K562 (cell line): ENCODE measurements around the gene EPB41L3. TPM values are rescaled to one million over a fixed set of nuclear protein-coding genes. Genes with fewer than 3 reads are reported as not detected.

Source experiments
- ATAC-seq: fragments of 200-7000 bp; cut with Tn5 transposase; 3 replicates; pipeline ENCODE4 v1.9.1; 2020; ENCODE audit warnings: moderate library complexity
- BruUV-seq: library from RNA; stranded (reverse); fragments of 400-500 nt; replicated peaks from 2 replicates; lab custom pipeline; 2021; lab: Mats Ljungman, UMichigan
- CTCF ChIA-PET: fragments of 300-600 bp; formaldehyde crosslinking; extraction: SDS; loops from one replicate; lab custom pipeline; 2021; ENCODE audit warnings: low intra/inter-chr PET ratio; lab: Yijun Ruan, JAX
- POLR2A ChIA-PET: fragments of 300-600, 350-650 bp; sonication (Branson Sonifier 250); formaldehyde crosslinking; extraction: SDS; loops from one replicate; lab custom pipeline; 2021; ENCODE audit warnings: antibody characterized with exemption, inconsistent platforms; lab: Yijun Ruan, JAX
- DNase-seq, 4 experiments: peaks; one replicate each; pipeline versions ENCODE4 v3.0.0 to v3.0.0-alpha.2; 2011 to 2018; ENCODE audit warnings: low spot score in 3 of 4, mixed read lengths in 3 of 4; ENCODE audit errors: extremely low read depth in 1 of 4
- FAIRE-seq: peaks from 2 replicates; lab custom pipeline; 2011; peaks lifted over from hg19 to GRCh38; lab: Jason Lieb, UNC
- H2AFZ ChIP-seq: 2 replicates; pipeline ENCODE4 v1.6.0; 2011; ENCODE audit warnings: low read depth, low read length, control low read depth, inconsistent platforms
- H3K27ac ChIP-seq: fragments of 200-600 bp; 3 replicates; pipeline ENCODE4 v1.8.0; 2011; ENCODE audit warnings: low read depth, mild to moderate bottlenecking, control low read depth, inconsistent platforms, low read length, moderate library complexity, mixed read lengths; ENCODE audit errors: extremely low read depth
- H3K27me3 ChIP-seq, 2 experiments: fragments of 300-600 bp in 1 of 2; 2 replicates in 1 of 2; 3 replicates in 1 of 2; pipeline versions ENCODE4 v1.6.0 to v1.8.0; 2011; ENCODE audit warnings: inconsistent platforms in 2 of 2, low read length in 2 of 2, mild to moderate bottlenecking in 1 of 2, mixed read lengths in 1 of 2, moderate library complexity in 1 of 2; ENCODE audit not compliant: control insufficient read depth in 2 of 2, insufficient read depth in 2 of 2
- H3K36me3 ChIP-seq: fragments of 300-600 bp; 3 replicates; pipeline ENCODE4 v1.8.0; 2011; ENCODE audit warnings: mild to moderate bottlenecking, low read length, inconsistent platforms; ENCODE audit not compliant: control insufficient read depth, insufficient read depth
- H3K4me1 ChIP-seq, 2 experiments: fragments of 200-600 bp in 1 of 2; replicated peaks in 1 of 2; 2 replicates in 1 of 2; 3 replicates in 1 of 2; pipeline versions ENCODE4 v1.5.1 to v1.8.0; 2011; ENCODE audit warnings: inconsistent platforms in 2 of 2, low read length in 2 of 2, mild to moderate bottlenecking in 1 of 2, mixed read lengths in 1 of 2, moderate library complexity in 1 of 2; ENCODE audit not compliant: control insufficient read depth in 2 of 2, insufficient read depth in 2 of 2
- H3K4me2 ChIP-seq: 2 replicates; pipeline ENCODE4 v1.6.1; 2011; ENCODE audit warnings: low read length, control low read depth, inconsistent platforms, mixed read lengths; ENCODE audit not compliant: insufficient read depth
- H3K4me3 ChIP-seq: fragments of 200-600 bp; sonication (generic), shearing (Covaris generic); 2 replicates; pipeline ENCODE4 v1.5.1; 2016; ENCODE audit warnings: control low read depth, inconsistent platforms
- H3K79me2 ChIP-seq: fragments of 200-600 bp; 3 replicates; pipeline ENCODE4 v1.8.0; 2011; ENCODE audit warnings: low read length, inconsistent platforms; ENCODE audit not compliant: control insufficient read depth, insufficient read depth
- H3K9ac ChIP-seq, 2 experiments: 2 replicates each; pipeline versions ENCODE4 v1.6.0 to v1.6.1; 2011; ENCODE audit warnings: low read depth in 2 of 2, low read length in 2 of 2, control low read depth in 1 of 2, inconsistent platforms in 1 of 2, mild to moderate bottlenecking in 1 of 2, mixed read lengths in 1 of 2; ENCODE audit not compliant: insufficient read depth in 1 of 2
- H3K9me1 ChIP-seq: one replicate; pipeline ENCODE4 v1.6.0; 2011; ENCODE audit warnings: inconsistent platforms, mild to moderate bottlenecking, low read length, moderate library complexity; ENCODE audit not compliant: control insufficient read depth, insufficient read depth
- H3K9me3 ChIP-seq: replicated peaks from 2 replicates; pipeline ENCODE4 v1.5.1; 2011; ENCODE audit warnings: low read depth, low read length, inconsistent platforms; ENCODE audit not compliant: control insufficient read depth, insufficient read depth
- H4K20me1 ChIP-seq: replicated peaks from 2 replicates; pipeline ENCODE4 v1.6.1; 2011; ENCODE audit warnings: low read length, inconsistent platforms, mixed read lengths; ENCODE audit not compliant: control insufficient read depth, insufficient read depth
- EZH2 ChIP-seq: IDR thresholded peaks from 2 replicates; pipeline ENCODE4 v1.6.1; 2012; ENCODE audit warnings: low read depth, mild to moderate bottlenecking, inconsistent platforms, low read length, borderline replicate concordance
- HDAC6 ChIP-seq: IDR thresholded peaks from 2 replicates; pipeline ENCODE4 v1.6.1; 2012; ENCODE audit warnings: low read depth, mild to moderate bottlenecking, control low read depth, inconsistent platforms, low read length, moderate library complexity
- SIX5 ChIP-seq, 2 experiments: IDR thresholded peaks; 2 replicates each; pipeline ENCODE4 v1.6.1; 2011; ENCODE audit warnings: low read length in 2 of 2, borderline replicate concordance in 1 of 2, low read depth in 1 of 2, mild to moderate bottlenecking in 1 of 2, moderate library complexity in 1 of 2; ENCODE audit not compliant: insufficient read depth in 1 of 2
- TRIM28 ChIP-seq: fragments of 450-650 bp; IDR thresholded peaks from 2 replicates; pipeline ENCODE4 v1.6.1; 2017
- ZNF217 ChIP-seq: sonication (generic); formaldehyde crosslinking; IDR thresholded peaks from 2 replicates; pipeline ENCODE4 v1.8.0; 2022; ENCODE audit warnings: mild to moderate bottlenecking, missing genetic modification reagents
- WGBS: fragments of 100-300 bp; shearing (Covaris generic); methylation state at CpG from one replicate; pipeline ENCODE4 v1.1.6; 2016; ENCODE audit warnings: low coverage, mixed read lengths; ENCODE audit not compliant: insufficient coverage; ENCODE audit errors: missing lambda C conversion rate; 5-methylcytosine and 5-hydroxymethylcytosine counted together
- in situ Hi-C: fragments of 300-500 bp; cut with MboI; formaldehyde crosslinking; loops from 4 replicates; pipeline ENCODE4 v1.15.0; 2018; ENCODE audit warnings: inconsistent platforms, mixed read lengths
- intact Hi-C: fragments of 100-400 bp; cut with micrococcal nuclease; formaldehyde crosslinking; loops from 2 replicates; pipeline ENCODE4 v1.14.2; 2022
- polyA plus RNA-seq, 8 experiments: library from polyadenylated mRNA; depleted of rRNA in 4 of 8; stranded (reverse) in 5 of 8; unstranded in 3 of 8; fragments of >200 nt; fragmentation: Nextera tagmentation in 2 of 8; fragmentation: Illumina TruSeq in 1 of 8; extraction: Ambion mirVana in 2 of 8; extraction: Trizol in 1 of 8; gene quantifications; 2 replicates each; pipeline versions ENCODE4 v1.2.1 to v1.2.3, GENCODE V29; 2011 to 2014; ENCODE audit warnings: inconsistent platforms in 1 of 8, missing spikeins in 1 of 8
- total RNA-seq, 7 experiments: library from RNA; depleted of rRNA in 6 of 7; stranded (reverse); fragments of >200 nt in 6 of 7; fragmentation: Illumina TruSeq in 2 of 7; extraction: Trizol in 2 of 7; gene quantifications; 2 replicates each; pipeline versions ENCODE4 v1.2.1 to v1.2.3, GENCODE V29; 2011 to 2021; ENCODE audit warnings: low replicate concordance in 1 of 7

EPB41L3 gene
- total and polyA plus RNA-seq, 9 of the 15 experiments (the other 6 are each of a cell fraction or from before 2014, with no cell fraction given) = 0.44 to 0.49 TPM; not detected in 7

GRCh38 chr18:5496305-5496704 lies 47.5 kb downstream of the EPB41L3 start:
- TF ChIP-seq TRIM28 = no peak
- TF ChIP-seq SIX5 (IDR thresholded peaks at IDR 0.05; ENCODE audit: borderline replicate concordance in 1 of 2, insufficient read depth in 1 of 2, low read depth in 1 of 2, low read length in 2 of 2) = no peak
- TF ChIP-seq, all 486 proteins: peak for 0
- CTCF ChIA-PET = no interaction called here
- no peaks in the 10 kb centered on the region for H3K4me1 ChIP-seq
- no peak overlapping the region for H2AFZ ChIP-seq
- no peak overlapping the region for H3K27ac ChIP-seq
- no peaks in the 10 kb centered on the region for H3K27me3 ChIP-seq
- POLR2A ChIA-PET = no interaction called here
- FAIRE-seq (no peak), DNase-seq (no peak), ATAC-seq (no peak)
- H3K36me3 ChIP-seq = no peaks in the 10 kb centered on the region
- H4K20me1 ChIP-seq = no peaks in the 10 kb centered on the region
- BruUV-seq = no TSS peak
- H3K9me3 ChIP-seq = no peaks in the 10 kb centered on the region
- intact Hi-C loops (no loop called here), in situ Hi-C loops (no loop called here)
- no peaks in the 10 kb centered on the region for H3K9me1 ChIP-seq
- H3K4me2 ChIP-seq = no peak overlapping the region
- no peak overlapping the region for H3K4me3 ChIP-seq
- WGBS = 0% methylated on average over 2 of the region's 2 CpGs
- no peaks in the 10 kb centered on the region for H3K79me2 ChIP-seq
- no peak overlapping the region for H3K9ac ChIP-seq

DNA sequence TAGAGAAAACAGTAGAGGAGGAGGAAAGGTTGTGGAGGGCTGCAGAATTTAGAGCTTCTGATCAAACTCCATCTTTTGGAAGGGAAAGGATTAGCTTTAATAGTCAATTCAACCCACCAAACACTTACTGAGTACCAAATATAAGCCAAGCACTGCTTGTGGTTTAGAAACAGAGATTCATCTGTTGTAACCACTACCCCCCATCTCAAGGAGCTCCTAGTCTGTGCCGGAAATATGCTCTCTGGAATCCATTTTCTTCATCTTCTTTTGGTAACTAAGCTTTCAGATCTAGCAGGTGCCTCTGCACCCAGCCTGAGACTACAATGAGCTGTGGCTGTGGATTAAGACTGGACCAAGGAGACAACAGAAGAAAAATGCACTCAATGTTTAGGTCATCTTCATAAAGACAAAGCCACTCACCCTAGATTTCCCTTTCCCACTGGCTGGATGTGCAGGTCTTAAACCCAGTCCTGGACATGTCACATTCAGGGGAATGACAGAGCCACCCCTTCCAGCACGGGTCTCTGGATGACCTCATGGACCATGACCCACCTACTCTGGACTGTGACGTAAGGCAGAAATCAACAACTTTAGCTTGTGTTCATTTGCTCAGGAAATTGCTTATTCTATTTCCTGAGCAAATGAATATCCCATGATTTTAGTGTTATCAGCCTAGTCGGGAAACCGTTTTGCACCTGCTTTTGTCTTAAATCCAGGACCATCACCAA lies 52.9 kb downstream of the EPB41L3 start:
- H3K27me3 ChIP-seq = no peaks in the 10 kb centered on the region
- WGBS = 1% methylated on average over 5 of the region's 5 CpGs
- no TSS peak for BruUV-seq
- no peak for ATAC-seq
- in situ Hi-C loops = no loop called here
- intact Hi-C loops = no loop called here
- H3K9me3 ChIP-seq = no peaks in the 10 kb centered on the region
- no peak overlapping the region for H3K9ac ChIP-seq
- ChIA-PET CTCF (no interaction called here), POLR2A (no interaction called here)
- H4K20me1 ChIP-seq = no peaks in the 10 kb centered on the region
- no peaks in the 10 kb centered on the region for H3K9me1 ChIP-seq
- H3K4me2 ChIP-seq = no peak overlapping the region
- no peak overlapping the region for H2AFZ ChIP-seq
- H3K79me2 ChIP-seq = no peaks in the 10 kb centered on the region
- no peak overlapping the region for H3K4me3 ChIP-seq
- no peak overlapping the region for H3K27ac ChIP-seq
- H3K36me3 ChIP-seq = no peaks in the 10 kb centered on the region
- no peak for DNase-seq
- FAIRE-seq = no peak
- H3K4me1 ChIP-seq = peaks cover 0 to 3% of the 10 kb centered on the region in 2 experiments; a peak in 1 of 5 replicates
- TF ChIP-seq HDAC6 (no peak), EZH2 (no peak), ZNF217 (no peak)
